Trophoblast cell (in vitro differentiated cells and primary cell): ENCODE results near the gene ATXN1.

Source experiments
- DNase-seq, 2 donors: peaks; one replicate each; pipeline ENCODE4 v3.0.0-alpha.2; 2016
- H2AFZ ChIP-seq: 2 replicates; pipeline ENCODE4 v1.6.1; 2013; ENCODE audit warnings: low read length, moderate library complexity, mild to moderate bottlenecking; ENCODE audit not compliant: insufficient read depth, poor library complexity
- H2AK5ac ChIP-seq: 2 replicates; pipeline ENCODE4 v1.6.1; 2013; ENCODE audit warnings: mild to moderate bottlenecking, low read length
- H2BK120ac ChIP-seq: 2 replicates; pipeline ENCODE4 v1.6.1; 2013; ENCODE audit warnings: low read length, mild to moderate bottlenecking, moderate library complexity; ENCODE audit not compliant: insufficient read depth, poor library complexity
- H2BK12ac ChIP-seq: 2 replicates; pipeline ENCODE4 v1.6.1; 2013; ENCODE audit warnings: mild to moderate bottlenecking, low read length, moderate library complexity
- H2BK5ac ChIP-seq: 2 replicates; pipeline ENCODE4 v1.6.1; 2013; ENCODE audit warnings: low read length, low read depth, moderate library complexity, mild to moderate bottlenecking; ENCODE audit not compliant: poor library complexity
- H3K14ac ChIP-seq: 2 replicates; pipeline ENCODE4 v1.6.1; 2013; ENCODE audit warnings: mild to moderate bottlenecking, low read length
- H3K18ac ChIP-seq: 2 replicates; pipeline ENCODE4 v1.6.1; 2013; ENCODE audit warnings: mild to moderate bottlenecking, low read length
- H3K23ac ChIP-seq: 2 replicates; pipeline ENCODE4 v1.6.1; 2013; ENCODE audit warnings: low read length
- H3K27ac ChIP-seq: 2 replicates; pipeline ENCODE4 v1.5.1; 2013; ENCODE audit warnings: low read depth, mild to moderate bottlenecking, inconsistent platforms, low read length, moderate library complexity
- H3K27me3 ChIP-seq: 2 replicates; pipeline ENCODE4 v1.6.1; 2013; ENCODE audit warnings: inconsistent platforms, mild to moderate bottlenecking, low read length, moderate library complexity; ENCODE audit not compliant: insufficient read depth
- H3K36me3 ChIP-seq, 2 experiments: 1 replicate in 1 of 2; 2 replicates in 1 of 2; pipeline ENCODE4 v1.6.1; 2013; ENCODE audit warnings: low read length in 2 of 2, mild to moderate bottlenecking in 2 of 2, moderate library complexity in 1 of 2; ENCODE audit not compliant: insufficient read depth in 2 of 2, control insufficient read depth in 1 of 2
- H3K4ac ChIP-seq: 2 replicates; pipeline ENCODE4 v1.6.1; 2013; ENCODE audit warnings: low read depth, mild to moderate bottlenecking, low read length, moderate library complexity
- H3K4me1 ChIP-seq, 2 experiments: 1 replicate in 1 of 2; 2 replicates in 1 of 2; pipeline ENCODE4 v1.6.1; 2013; ENCODE audit warnings: low read length in 2 of 2, mild to moderate bottlenecking in 2 of 2, moderate library complexity in 1 of 2; ENCODE audit not compliant: insufficient read depth in 2 of 2, control insufficient read depth in 1 of 2
- H3K4me2 ChIP-seq: 2 replicates; pipeline ENCODE4 v1.6.1; 2013; ENCODE audit warnings: inconsistent platforms, mild to moderate bottlenecking, low read length, moderate library complexity
- H3K4me3 ChIP-seq: 2 replicates; pipeline ENCODE4 v1.5.1; 2013; ENCODE audit warnings: mild to moderate bottlenecking, low read depth, low read length, inconsistent platforms
- H3K79me1 ChIP-seq: one replicate; pipeline ENCODE4 v1.6.1; 2013; ENCODE audit warnings: low read length
- H3K79me2 ChIP-seq: 2 replicates; pipeline ENCODE4 v1.6.1; 2013; ENCODE audit warnings: low read length, mild to moderate bottlenecking; ENCODE audit not compliant: control insufficient read depth, insufficient read depth, poor library complexity
- H3K9ac ChIP-seq: 2 replicates; pipeline ENCODE4 v1.6.1; 2013; ENCODE audit warnings: mild to moderate bottlenecking, low read length
- H3K9me3 ChIP-seq: 2 replicates; pipeline ENCODE4 v1.6.1; 2013; ENCODE audit warnings: low read depth, mild to moderate bottlenecking, control low read depth, inconsistent platforms, low read length; ENCODE audit not compliant: insufficient read depth
- H4K12ac ChIP-seq: 2 replicates; pipeline ENCODE4 v1.6.1; 2013; ENCODE audit warnings: low read depth, mild to moderate bottlenecking, low read length, moderate library complexity
- H4K8ac ChIP-seq: 2 replicates; pipeline ENCODE4 v1.6.1; 2013; ENCODE audit warnings: low read depth, mild to moderate bottlenecking, low read length, moderate library complexity
- H4K91ac ChIP-seq: one replicate; pipeline ENCODE4 v1.6.1; 2013; ENCODE audit warnings: low read depth, mild to moderate bottlenecking, low read length, moderate library complexity
- WGBS: extraction: QIAGEN DNeasy Blood & Tissue Kit; methylation state at CpG from one replicate; pipeline ENCODE4 v1.1.7; 2013; ENCODE audit warnings: missing lambda C conversion rate; ENCODE audit not compliant: insufficient read length, insufficient coverage; ENCODE audit errors: extremely low coverage; 5-methylcytosine and 5-hydroxymethylcytosine counted together

ATXN1 gene

GRCh38 chr6:16533721-16534136 is 227.5 kb downstream of the ATXN1 start:
- Histone ChIP-seq H3K4me1 (no peaks in the 10 kb centered on the region), H2AK5ac (no peak overlapping the region), H3K18ac (no peak overlapping the region), H3K9ac (no peak overlapping the region), H3K36me3 (no peaks in the 10 kb centered on the region), H3K23ac (no peak overlapping the region), H4K12ac (no peak overlapping the region), H3K79me2 (no peaks in the 10 kb centered on the region), H3K14ac (no peak overlapping the region), H3K4me2 (no peak overlapping the region), H3K4ac (no peak overlapping the region), H2BK5ac (no peak overlapping the region), H3K9me3 (no peaks in the 10 kb centered on the region), H2AFZ (no peak overlapping the region), H3K27me3 (no peaks in the 10 kb centered on the region), H3K4me3 (no peak overlapping the region), H4K8ac (no peak overlapping the region), H3K79me1 (no peaks in the 10 kb centered on the region), H2BK12ac (no peak overlapping the region), H4K91ac (no peak overlapping the region), H3K27ac (no peak overlapping the region), H2BK120ac (no peak overlapping the region)
- no peak for DNase-seq
- no CpG with 5 or more reads among the region's 6 CpGs for WGBS

GRCh38 chr6:16533210-16533609 is 228.1 kb downstream of the ATXN1 start:
- Histone ChIP-seq H3K23ac (no peak overlapping the region), H3K4me1 (no peaks in the 10 kb centered on the region), H4K8ac (no peak overlapping the region), H3K9ac (no peak overlapping the region), H3K18ac (no peak overlapping the region), H4K12ac (no peak overlapping the region), H2BK12ac (no peak overlapping the region), H2AK5ac (no peak overlapping the region), H3K36me3 (no peaks in the 10 kb centered on the region), H3K4ac (no peak overlapping the region), H3K79me2 (no peaks in the 10 kb centered on the region), H2AFZ (no peak overlapping the region), H3K9me3 (no peaks in the 10 kb centered on the region), H3K27me3 (no peaks in the 10 kb centered on the region), H3K14ac (no peak overlapping the region), H2BK5ac (no peak overlapping the region), H2BK120ac (no peak overlapping the region), H3K4me3 (no peak overlapping the region), H3K79me1 (no peaks in the 10 kb centered on the region), H4K91ac (no peak overlapping the region), H3K4me2 (no peak overlapping the region), H3K27ac (no peak overlapping the region)
- DNase-seq: no peak
- no CpG with 5 or more reads among the region's 2 CpGs for WGBS

GRCh38 chr6:16527691-16528090 is 233.6 kb downstream of the ATXN1 start:
- no peaks in the 10 kb centered on the region for H3K36me3 ChIP-seq
- no peak overlapping the region for H3K27ac ChIP-seq
- no peaks in the 10 kb centered on the region for H3K79me1 ChIP-seq
- H3K18ac ChIP-seq: no peak overlapping the region
- H3K4me1 ChIP-seq: peaks cover 0 to 6% of the 10 kb centered on the region in 2 experiments
- no peak overlapping the region for H2BK12ac ChIP-seq
- no peaks in the 10 kb centered on the region for H3K9me3 ChIP-seq
- no peak overlapping the region for H2AK5ac ChIP-seq
- no peak overlapping the region for H4K8ac ChIP-seq
- no peak overlapping the region for H4K91ac ChIP-seq
- no peak overlapping the region for H3K9ac ChIP-seq
- no CpG with 5 or more reads among the region's 3 CpGs for WGBS
- H3K4me2 ChIP-seq: no peak overlapping the region
- H3K4me3 ChIP-seq: no peak overlapping the region
- H3K14ac ChIP-seq: no peak overlapping the region
- no peak overlapping the region for H2BK120ac ChIP-seq
- no peaks in the 10 kb centered on the region for H3K27me3 ChIP-seq
- no peak overlapping the region for H2AFZ ChIP-seq
- H4K12ac ChIP-seq: no peak overlapping the region
- H3K23ac ChIP-seq: no peak overlapping the region
- H3K4ac ChIP-seq: no peak overlapping the region
- H2BK5ac ChIP-seq: no peak overlapping the region
- H3K79me2 ChIP-seq: no peaks in the 10 kb centered on the region
- DNase-seq: no peak

GRCh38 chr6:16524380-16524707 is 236.9 kb downstream of the ATXN1 start:
- Histone ChIP-seq H3K23ac (no peak overlapping the region), H3K4me2 (no peak overlapping the region), H4K8ac (no peak overlapping the region), H3K18ac (no peak overlapping the region), H4K12ac (no peak overlapping the region), H2AFZ (no peak overlapping the region), H3K4me3 (no peak overlapping the region), H2BK5ac (no peak overlapping the region), H3K4me1 (peaks cover 0 to 10% of the 10 kb centered on the region in 2 experiments), H3K79me1 (no peaks in the 10 kb centered on the region), H2AK5ac (no peak overlapping the region), H3K9ac (no peak overlapping the region), H2BK120ac (no peak overlapping the region), H3K4ac (no peak overlapping the region), H3K27ac (no peak overlapping the region), H3K9me3 (no peaks in the 10 kb centered on the region), H2BK12ac (no peak overlapping the region), H3K36me3 (peaks cover 1 to 2% of the 10 kb centered on the region in 2 experiments), H3K14ac (no peak overlapping the region), H4K91ac (no peak overlapping the region), H3K79me2 (no peaks in the 10 kb centered on the region), H3K27me3 (no peaks in the 10 kb centered on the region)
- no peak for DNase-seq
- no CpG with 5 or more reads among the region's 8 CpGs for WGBS
